NCI-H146 treated with DMSO at 0.1 percent for 48 hours (cell line): ENCODE measurements around the gene TRIB2.

Source experiments
- DNase-seq: peaks from one replicate; lab custom pipeline; 2025; ENCODE audit not compliant: unreplicated experiment; lab: John Stamatoyannopoulos, UW

TRIB2 gene

GRCh38 chr2:12697617-12698016 lies 19.1 kb upstream of the TRIB2 start:
- DNase-seq = no peak

GRCh38 chr2:12700989-12701388 lies 15.7 kb upstream of the TRIB2 start:
- no peak for DNase-seq

GRCh38 chr2:12701786-12702167 lies 15.0 kb upstream of the TRIB2 start:
- DNase-seq = no peak

GRCh38 chr2:12702168-12703121 lies 14.3 kb upstream of the TRIB2 start:
- DNase-seq = no peak

GRCh38 chr2:12704378-12704777 lies 12.4 kb upstream of the TRIB2 start:
- DNase-seq = no peak

GRCh38 chr2:12705230-12705629 lies 11.5 kb upstream of the TRIB2 start:
- DNase-seq = no peak

- DNase-seq = no peak
These were observed 11.0 kb upstream of the TRIB2 start for GRCh38 chr2:12705742-12706141.

- DNase-seq = no peak
These were observed 8.1 kb upstream of the TRIB2 start for GRCh38 chr2:12708508-12709206.

GRCh38 chr2:12709207-12709522 lies 7.6 kb upstream of the TRIB2 start:
- no peak for DNase-seq

- no peak for DNase-seq
These were observed 6.4 kb upstream of the TRIB2 start for GRCh38 chr2:12710301-12710700.

- DNase-seq = no peak
These were observed 5.4 kb upstream of the TRIB2 start for GRCh38 chr2:12711339-12711738.

GRCh38 chr2:12712881-12713280 lies 3.9 kb upstream of the TRIB2 start:
- DNase-seq = no peak

GRCh38 chr2:12714391-12715221 lies 2.1 kb upstream of the TRIB2 start:
- DNase-seq = no peak

GRCh38 chr2:12715258-12716031 lies 1.3 kb upstream of the TRIB2 start:
- DNase-seq = no peak

GRCh38 chr2:12716032-12716281 lies 779 bp upstream of the TRIB2 start:
- no peak for DNase-seq

GRCh38 chr2:12717191-12718014 lies 667 bp downstream of the TRIB2 start:
- peak; percentile 6 for DNase-seq

- DNase-seq = no peak
These were observed 1.4 kb downstream of the TRIB2 start for GRCh38 chr2:12718015-12718671.

- no peak for DNase-seq
These were observed 2.1 kb downstream of the TRIB2 start for GRCh38 chr2:12718711-12719399.
